Measurements from ENCODE around the gene NPPB. TPM values are rescaled to one million over a fixed set of nuclear protein-coding genes. Genes with fewer than 3 reads are reported as not detected.
A peak's percentile ranks its signal among the peaks of the same experiment; 100 is the strongest.

Gene NPPB
- total and polyA plus RNA-seq, 4 donors: 0.87 to 25.7 TPM; not detected in 2

DNA sequence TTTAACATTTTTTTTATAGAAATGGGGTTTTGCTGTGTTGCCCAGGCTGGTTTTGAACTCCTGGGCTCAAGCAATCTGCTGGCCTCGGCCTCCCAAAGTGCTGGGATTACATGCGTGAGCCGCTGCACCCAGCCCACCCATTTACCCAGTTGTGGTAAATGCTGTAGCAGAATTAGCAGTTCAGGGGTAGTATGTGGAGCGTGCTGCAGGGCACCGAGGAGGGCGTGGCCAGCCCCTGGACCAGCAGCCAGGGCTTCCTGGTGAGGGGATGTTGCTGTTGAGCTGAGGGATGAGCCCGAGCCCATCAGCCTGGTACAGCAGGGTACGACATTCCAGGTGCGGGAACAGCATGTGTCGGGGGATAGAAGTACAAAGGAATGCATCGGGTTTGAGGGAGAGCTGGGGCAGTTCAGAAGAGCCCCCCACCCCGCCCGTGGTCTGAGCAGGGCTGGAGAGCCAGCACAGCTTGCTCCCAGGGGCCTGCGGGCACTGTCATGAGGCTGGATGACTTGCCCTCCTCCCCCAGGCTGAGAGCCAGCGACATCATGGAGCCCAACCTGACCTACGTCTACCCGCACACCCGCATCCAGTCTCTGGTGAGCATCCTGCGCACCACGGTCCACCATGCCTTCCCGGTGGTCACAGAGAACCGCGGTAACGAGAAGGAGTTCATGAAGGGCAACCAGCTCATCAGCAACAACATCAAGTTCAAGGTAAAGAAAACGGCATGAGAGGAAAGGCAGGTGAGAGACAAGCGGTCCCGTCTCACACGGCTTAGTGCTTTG is 23.1 kb downstream of the NPPB start:
- 87 to 91% methylated on average over 28 of the region's 28 CpGs for WGBS, 2 donors
- H3K9me3 ChIP-seq (ENCODE audit: control insufficient read depth, low read length): no peaks in the 10 kb centered on the region
- no peak overlapping the region for H3K27ac ChIP-seq (ENCODE audit: low read depth in 1 of 2, low read length in 2 of 2)
- ATAC-seq (ENCODE audit: low FRiP score) (no peak), DNase-seq (no peak)
- no peaks in the 10 kb centered on the region for H3K4me1 ChIP-seq (ENCODE audit: control insufficient read depth in 1 of 2, insufficient read depth in 2 of 2, low read length in 2 of 2)
- H3K27me3 ChIP-seq (ENCODE audit: control insufficient read depth in 1 of 2, insufficient read depth in 2 of 2, low read length in 1 of 2): no peaks in the 10 kb centered on the region
- no peak overlapping the region for H3K4me3 ChIP-seq (ENCODE audit: low read length in 2 of 2)
- intact Hi-C loops (cut with DNase I): loop anchor here (5.0 kb wide), 5 partner anchors 57 to 372 kb away; partner anchors contain the start of gene MFN2 (in 1 of the 2)
- peaks cover 0 to 14% of the 10 kb centered on the region in 2 donors for H3K36me3 ChIP-seq (ENCODE audit: control insufficient read depth in 1 of 2, insufficient read depth in 2 of 2, low read length in 1 of 2)

- Histone ChIP-seq H3K4me3 (ENCODE audit: low read length in 2 of 2) (no peak overlapping the region), H3K9me3 (ENCODE audit: control insufficient read depth, low read length) (no peaks in the 10 kb centered on the region), H3K36me3 (ENCODE audit: control insufficient read depth in 1 of 2, insufficient read depth in 2 of 2, low read length in 1 of 2) (peaks cover 0 to 18% of the 10 kb centered on the region in 2 donors), H3K4me1 (ENCODE audit: control insufficient read depth in 1 of 2, insufficient read depth in 2 of 2, low read length in 2 of 2) (no peaks in the 10 kb centered on the region), H3K27ac (ENCODE audit: low read depth in 1 of 2, low read length in 2 of 2) (no peak overlapping the region), H3K27me3 (ENCODE audit: control insufficient read depth in 1 of 2, insufficient read depth in 2 of 2, low read length in 1 of 2) (no peaks in the 10 kb centered on the region)
- ATAC-seq (ENCODE audit: low FRiP score) (no peak), DNase-seq (no peak)
- intact Hi-C loops (cut with DNase I): no loop called here
- 92 to 94% methylated on average over 13 of the region's 13 CpGs for WGBS, 2 donors
Measured at GRCh38 chr1:11833900-11834299, 24.8 kb downstream of the NPPB start.

DNA sequence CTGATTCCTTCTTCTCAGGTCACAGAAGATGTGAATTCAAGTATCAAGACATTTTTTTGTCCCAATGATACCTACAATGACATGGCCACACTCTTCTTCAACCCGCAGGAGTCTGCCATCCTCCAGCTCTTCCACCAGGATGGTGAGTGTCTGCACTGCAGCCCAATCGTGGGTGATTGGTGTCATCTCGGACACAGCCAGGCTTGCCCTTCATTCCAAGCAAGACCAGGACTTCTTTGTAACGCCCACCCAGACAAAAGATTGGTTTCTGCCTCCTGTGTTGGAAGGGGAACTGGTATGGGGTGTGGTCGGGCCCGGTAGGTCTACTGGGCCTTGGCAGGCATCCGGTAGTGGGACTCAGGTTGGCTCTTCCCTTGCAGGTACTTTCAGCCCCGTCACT is 25.2 kb downstream of the NPPB start:
- no peaks in the 10 kb centered on the region for H3K9me3 ChIP-seq (ENCODE audit: control insufficient read depth, low read length)
- H3K36me3 ChIP-seq (ENCODE audit: control insufficient read depth in 1 of 2, insufficient read depth in 2 of 2, low read length in 1 of 2): peaks cover 0 to 20% of the 10 kb centered on the region in 2 donors
- H3K27ac ChIP-seq (ENCODE audit: low read depth in 1 of 2, low read length in 2 of 2): no peak overlapping the region
- WGBS, 2 donors: 90 to 91% methylated on average over 8 of the region's 8 CpGs
- H3K4me1 ChIP-seq (ENCODE audit: control insufficient read depth in 1 of 2, insufficient read depth in 2 of 2, low read length in 2 of 2): no peaks in the 10 kb centered on the region
- DNase-seq (no peak), ATAC-seq (ENCODE audit: low FRiP score) (no peak)
- no peaks in the 10 kb centered on the region for H3K27me3 ChIP-seq (ENCODE audit: control insufficient read depth in 1 of 2, insufficient read depth in 2 of 2, low read length in 1 of 2)
- intact Hi-C loops (cut with DNase I): no loop called here
- no peak overlapping the region for H3K4me3 ChIP-seq (ENCODE audit: low read length in 2 of 2)

DNA sequence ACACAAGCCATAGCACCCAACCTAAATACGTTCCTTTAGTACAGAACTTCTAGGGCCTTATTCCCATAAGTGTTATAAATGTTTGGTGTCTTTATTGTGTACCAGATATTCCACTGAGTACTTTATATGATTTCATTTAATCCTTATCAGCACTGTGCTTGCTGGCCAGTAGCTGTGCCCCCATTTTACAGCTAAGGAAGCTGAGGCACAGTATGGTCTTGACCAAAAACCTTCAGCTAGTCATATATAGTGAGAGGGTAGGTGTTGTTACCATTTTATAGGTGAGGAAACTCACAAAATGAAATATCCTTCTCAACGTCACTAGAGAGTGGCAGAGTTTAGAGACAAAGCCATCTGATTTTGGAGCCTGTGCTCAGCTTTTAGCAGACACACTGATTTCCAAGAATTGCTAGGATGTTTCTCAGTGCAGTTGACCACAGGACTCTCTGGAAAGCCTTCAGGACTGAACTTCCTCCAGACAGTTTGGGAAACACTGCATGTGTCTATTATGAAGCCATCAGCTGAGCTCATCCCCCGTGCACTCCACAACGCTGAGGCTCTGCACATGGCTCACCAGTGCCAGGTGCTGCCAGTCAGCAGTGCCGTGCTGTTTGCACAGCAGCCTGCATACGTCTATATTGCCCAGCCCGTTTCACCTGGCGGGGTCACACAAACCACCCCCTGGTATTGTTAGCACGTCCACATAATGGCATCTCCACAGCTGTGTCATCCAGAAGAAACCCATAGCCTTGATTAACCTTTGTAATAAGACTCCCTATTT is 26.6 kb downstream of the NPPB start:
- Histone ChIP-seq H3K27me3 (ENCODE audit: control insufficient read depth in 1 of 2, insufficient read depth in 2 of 2, low read length in 1 of 2) (no peaks in the 10 kb centered on the region), H3K27ac (ENCODE audit: low read depth in 1 of 2, low read length in 2 of 2) (no peak overlapping the region), H3K4me3 (ENCODE audit: low read length in 2 of 2) (no peak overlapping the region), H3K9me3 (ENCODE audit: control insufficient read depth, low read length) (no peaks in the 10 kb centered on the region), H3K4me1 (ENCODE audit: control insufficient read depth in 1 of 2, insufficient read depth in 2 of 2, low read length in 2 of 2) (no peaks in the 10 kb centered on the region), H3K36me3 (ENCODE audit: control insufficient read depth in 1 of 2, insufficient read depth in 2 of 2, low read length in 1 of 2) (peaks cover 0 to 21% of the 10 kb centered on the region in 2 donors)
- intact Hi-C loops (cut with DNase I): no loop called here
- DNase-seq: no peak
- WGBS, 2 donors: 77 to 83% methylated on average over 9 of the region's 9 CpGs
- ATAC-seq (ENCODE audit: low FRiP score): peak; percentile 13

- H3K4me3 ChIP-seq (ENCODE audit: low read length in 2 of 2): no peak overlapping the region
- 90 to 92% methylated on average over 19 of the region's 19 CpGs for WGBS, 2 donors
- no peaks in the 10 kb centered on the region for H3K4me1 ChIP-seq (ENCODE audit: control insufficient read depth in 1 of 2, insufficient read depth in 2 of 2, low read length in 2 of 2)
- no peaks in the 10 kb centered on the region for H3K27me3 ChIP-seq (ENCODE audit: control insufficient read depth in 1 of 2, insufficient read depth in 2 of 2, low read length in 1 of 2)
- H3K27ac ChIP-seq (ENCODE audit: low read depth in 1 of 2, low read length in 2 of 2): no peak overlapping the region
- DNase-seq (no peak), ATAC-seq (ENCODE audit: low FRiP score) (no peak)
- intact Hi-C loops (cut with DNase I): no loop called here
- no peaks in the 10 kb centered on the region for H3K9me3 ChIP-seq (ENCODE audit: control insufficient read depth, low read length)
- H3K36me3 ChIP-seq (ENCODE audit: control insufficient read depth in 1 of 2, insufficient read depth in 2 of 2, low read length in 1 of 2): peaks cover 11 to 14% of the 10 kb centered on the region in 2 donors
Measured at GRCh38 chr1:11828511-11828910, 30.2 kb downstream of the NPPB start.

- H3K27me3 ChIP-seq (ENCODE audit: control insufficient read depth in 1 of 2, insufficient read depth in 2 of 2, low read length in 1 of 2): no peaks in the 10 kb centered on the region
- no peaks in the 10 kb centered on the region for H3K4me1 ChIP-seq (ENCODE audit: control insufficient read depth in 1 of 2, insufficient read depth in 2 of 2, low read length in 2 of 2)
- intact Hi-C loops (cut with DNase I): no loop called here
- WGBS, 2 donors: 95 to 96% methylated on average over 9 of the region's 9 CpGs
- peaks cover 11% of the 10 kb centered on the region in 2 donors for H3K36me3 ChIP-seq (ENCODE audit: control insufficient read depth in 1 of 2, insufficient read depth in 2 of 2, low read length in 1 of 2)
- H3K27ac ChIP-seq (ENCODE audit: low read depth in 1 of 2, low read length in 2 of 2): no peak overlapping the region
- DNase-seq (peak in 1 of 2 donors; percentile 53), ATAC-seq (ENCODE audit: low FRiP score) (no peak)
- H3K4me3 ChIP-seq (ENCODE audit: low read length in 2 of 2): no peak overlapping the region
- H3K9me3 ChIP-seq (ENCODE audit: control insufficient read depth, low read length): no peaks in the 10 kb centered on the region
Measured at GRCh38 chr1:11826946-11827345, 31.8 kb downstream of the NPPB start.

GRCh38 chr1:11825131-11825530 is 33.6 kb downstream of the NPPB start:
- Histone ChIP-seq H3K4me1 (ENCODE audit: control insufficient read depth in 1 of 2, insufficient read depth in 2 of 2, low read length in 2 of 2) (no peaks in the 10 kb centered on the region), H3K9me3 (ENCODE audit: control insufficient read depth, low read length) (no peaks in the 10 kb centered on the region), H3K27me3 (ENCODE audit: control insufficient read depth in 1 of 2, insufficient read depth in 2 of 2, low read length in 1 of 2) (no peaks in the 10 kb centered on the region), H3K27ac (ENCODE audit: low read depth in 1 of 2, low read length in 2 of 2) (no peak overlapping the region), H3K36me3 (ENCODE audit: control insufficient read depth in 1 of 2, insufficient read depth in 2 of 2, low read length in 1 of 2) (peaks cover 11% of the 10 kb centered on the region in 2 donors), H3K4me3 (ENCODE audit: low read length in 2 of 2) (no peak overlapping the region)
- 90 to 91% methylated on average over 7 of the region's 7 CpGs for WGBS, 2 donors
- ATAC-seq (ENCODE audit: low FRiP score) (no peak), DNase-seq (no peak)
- intact Hi-C loops (cut with DNase I): no loop called here

- WGBS, 2 donors: 85 to 91% methylated on average over 17 of the region's 17 CpGs
- no peak for ATAC-seq (ENCODE audit: low FRiP score)
- peak in 1 of 2 donors; percentile 20 for DNase-seq
- Histone ChIP-seq H3K27me3 (ENCODE audit: control insufficient read depth in 1 of 2, insufficient read depth in 2 of 2, low read length in 1 of 2) (no peaks in the 10 kb centered on the region), H3K36me3 (ENCODE audit: control insufficient read depth in 1 of 2, insufficient read depth in 2 of 2, low read length in 1 of 2) (peaks cover 5 to 11% of the 10 kb centered on the region in 2 donors), H3K27ac (ENCODE audit: low read depth in 1 of 2, low read length in 2 of 2) (no peak overlapping the region), H3K4me1 (ENCODE audit: control insufficient read depth in 1 of 2, insufficient read depth in 2 of 2, low read length in 2 of 2) (no peaks in the 10 kb centered on the region), H3K4me3 (ENCODE audit: low read length in 2 of 2) (no peak overlapping the region), H3K9me3 (ENCODE audit: control insufficient read depth, low read length) (no peaks in the 10 kb centered on the region)
- intact Hi-C loops (cut with DNase I): no loop called here
Measured at GRCh38 chr1:11823366-11824137, 35.2 kb downstream of the NPPB start.
